ENCODE results near the gene AKR1A1.
"Not testable (repeated sequence)": the region's sequence is repeated elsewhere in the genome, so short reads cannot be mapped to it uniquely, and the experiment has no call there.

The AKR1A1 gene

GRCh38 chr1:45523516-45523915, 27.1 kb upstream of the AKR1A1 start:
- not testable (repeated sequence) for DNase-seq (ENCODE audit: low read depth, low spot score)

- not testable (repeated sequence) for DNase-seq (ENCODE audit: low read depth, low spot score)
Observed at GRCh38 chr1:45523975-45524374, 26.7 kb upstream of the AKR1A1 start.

- no peak for DNase-seq (ENCODE audit: low read depth, low spot score)
Observed at GRCh38 chr1:45526135-45526644, 24.4 kb upstream of the AKR1A1 start.

- no peak for DNase-seq (ENCODE audit: low read depth, low spot score)
Observed at GRCh38 chr1:45530632-45531135, 19.9 kb upstream of the AKR1A1 start.

- DNase-seq (ENCODE audit: low read depth, low spot score): no peak
Observed at GRCh38 chr1:45531873-45532272, 18.8 kb upstream of the AKR1A1 start.

- DNase-seq (ENCODE audit: low read depth, low spot score): no peak
Observed at GRCh38 chr1:45535988-45536766, 14.4 kb upstream of the AKR1A1 start.

- no peak for DNase-seq (ENCODE audit: low read depth, low spot score)
Observed at GRCh38 chr1:45536886-45537285, 13.7 kb upstream of the AKR1A1 start.

GRCh38 chr1:45541193-45541592, 9.4 kb upstream of the AKR1A1 start:
- DNase-seq (ENCODE audit: low read depth, low spot score): no peak

- DNase-seq (ENCODE audit: low read depth, low spot score): no peak
Observed at GRCh38 chr1:45542591-45542990, 8.0 kb upstream of the AKR1A1 start.

GRCh38 chr1:45543581-45544417, 6.8 kb upstream of the AKR1A1 start:
- DNase-seq (ENCODE audit: low read depth, low spot score): peak; percentile 10

GRCh38 chr1:45544530-45544929, 6.1 kb upstream of the AKR1A1 start:
- no peak for DNase-seq (ENCODE audit: low read depth, low spot score)

- no peak for DNase-seq (ENCODE audit: low read depth, low spot score)
Observed at GRCh38 chr1:45545019-45545493, 5.6 kb upstream of the AKR1A1 start.

GRCh38 chr1:45545553-45546310, 4.9 kb upstream of the AKR1A1 start:
- DNase-seq (ENCODE audit: low read depth, low spot score): no peak

- DNase-seq (ENCODE audit: low read depth, low spot score): no peak
Observed at GRCh38 chr1:45551684-45552083, 1.1 kb downstream of the AKR1A1 start.

GRCh38 chr1:45552331-45552730, 1.7 kb downstream of the AKR1A1 start:
- no peak for DNase-seq (ENCODE audit: low read depth, low spot score)

GRCh38 chr1:45554198-45554597, 3.6 kb downstream of the AKR1A1 start:
- DNase-seq (ENCODE audit: low read depth, low spot score): no peak

GRCh38 chr1:45557422-45557944, 6.9 kb downstream of the AKR1A1 start:
- no peak for DNase-seq (ENCODE audit: low read depth, low spot score)

GRCh38 chr1:45563843-45564242, 13.2 kb downstream of the AKR1A1 start:
- no peak for DNase-seq (ENCODE audit: low read depth, low spot score)

- DNase-seq (ENCODE audit: low read depth, low spot score): no peak
Observed at GRCh38 chr1:45566722-45567121, 16.1 kb downstream of the AKR1A1 start.

GRCh38 chr1:45567911-45568310, 17.3 kb downstream of the AKR1A1 start:
- DNase-seq (ENCODE audit: low read depth, low spot score): no peak

- no peak for DNase-seq (ENCODE audit: low read depth, low spot score)
Observed at GRCh38 chr1:45568421-45568820, 17.8 kb downstream of the AKR1A1 start.

Data from activated naive CD8-positive, alpha-beta T cell treated with anti-CD3 and anti-CD28 coated beads, Interleukin-2, amount 50 U/mL, for 16 hours (primary cell).